Endothelial cell of umbilical vein (primary cell): ENCODE data around the gene VPS41. TPM values are rescaled to one million over a fixed set of nuclear protein-coding genes. Genes with fewer than 3 reads are reported as not detected.

Experiments
- BruUV-seq: library from RNA; stranded (reverse); fragments of 400-500 nt; replicated peaks from 2 replicates; lab custom pipeline; 2021; lab: Mats Ljungman, UMichigan
- CTCF ChIA-PET: fragments of 300-600, 350-600 bp; sonication (Branson Sonifier 250); formaldehyde crosslinking; loops from one replicate; lab custom pipeline; 2021; ENCODE audit warnings: antibody characterized with exemption, inconsistent platforms; lab: Charles Lee
- POLR2A ChIA-PET: fragments of 300-600, 350-600 bp; sonication (Branson Sonifier 250); formaldehyde crosslinking; loops from one replicate; lab custom pipeline; 2021; ENCODE audit warnings: antibody characterized with exemption, inconsistent platforms; lab: Charles Lee
- DNase-seq: peaks from one replicate; pipeline ENCODE4 v3.0.0-alpha.2; 2011; ENCODE audit warnings: low read depth, low spot score
- FAIRE-seq: peaks from 2 replicates; lab custom pipeline; 2011; peaks lifted over from hg19 to GRCh38; lab: Jason Lieb, UNC
- H2AFZ ChIP-seq: 2 replicates; pipeline ENCODE4 v1.6.0; 2012; ENCODE audit warnings: low read depth, low read length, control low read depth, inconsistent platforms
- H3K27ac ChIP-seq: 2 replicates; pipeline ENCODE4 v1.5.1; 2011; ENCODE audit warnings: low read depth, mild to moderate bottlenecking, control low read depth, low read length, moderate library complexity; ENCODE audit not compliant: insufficient read depth
- H3K27me3 ChIP-seq, 2 experiments: 2 replicates each; pipeline versions ENCODE4 v1.6.0 to v1.6.1; 2011; ENCODE audit warnings: low read length in 2 of 2, mixed read lengths in 1 of 2; ENCODE audit not compliant: control insufficient read depth in 2 of 2, insufficient read depth in 2 of 2
- H3K36me3 ChIP-seq, 2 experiments: 2 replicates in 1 of 2; 3 replicates in 1 of 2; pipeline ENCODE4 v1.5.1; 2011; ENCODE audit warnings: low read length in 2 of 2, mild to moderate bottlenecking in 1 of 2, moderate library complexity in 1 of 2; ENCODE audit not compliant: control insufficient read depth in 2 of 2, insufficient read depth in 2 of 2; ENCODE audit errors: extremely low read depth in 1 of 2
- H3K4me1 ChIP-seq: 3 replicates; pipeline ENCODE4 v1.5.1; 2011; ENCODE audit warnings: mild to moderate bottlenecking, low read length; ENCODE audit not compliant: control insufficient read depth, insufficient read depth; ENCODE audit errors: extremely low read depth
- H3K4me2 ChIP-seq: 2 replicates; pipeline ENCODE4 v1.6.1; 2011; ENCODE audit warnings: low read length, control low read depth, mixed read lengths; ENCODE audit not compliant: insufficient read depth
- H3K4me3 ChIP-seq, 3 experiments: fragments of 200-600 bp in 1 of 3; sonication (generic), shearing (Covaris generic) in 1 of 3; replicated peaks in 1 of 3; 2 replicates each; pipeline ENCODE4 v1.5.1; 2011 to 2016; ENCODE audit warnings: control low read depth in 3 of 3, low read length in 3 of 3, mild to moderate bottlenecking in 2 of 3, inconsistent platforms in 1 of 3, low read depth in 1 of 3, moderate library complexity in 1 of 3; ENCODE audit not compliant: insufficient read depth in 1 of 3
- H3K79me2 ChIP-seq: 2 replicates; pipeline ENCODE4 v1.6.0; 2012; ENCODE audit warnings: low read length, inconsistent platforms; ENCODE audit not compliant: control insufficient read depth, insufficient read depth
- H3K9ac ChIP-seq: replicated peaks from 2 replicates; pipeline ENCODE3; 2011; ENCODE audit warnings: low read length, control low read depth; ENCODE audit not compliant: insufficient read depth; ENCODE audit errors: extremely low read depth
- H3K9me1 ChIP-seq: replicated peaks from 3 replicates; pipeline ENCODE4 v1.6.0; 2011; ENCODE audit warnings: mild to moderate bottlenecking, low read length; ENCODE audit not compliant: control insufficient read depth, insufficient read depth; ENCODE audit errors: extremely low read depth
- H3K9me3 ChIP-seq: replicated peaks from 2 replicates; pipeline ENCODE4 v1.5.1; 2012; ENCODE audit warnings: low read length, inconsistent platforms; ENCODE audit not compliant: control insufficient read depth, insufficient read depth
- H4K20me1 ChIP-seq: replicated peaks from 2 replicates; pipeline ENCODE3; 2011; ENCODE audit warnings: mild to moderate bottlenecking, low read length; ENCODE audit not compliant: control insufficient read depth, insufficient read depth; ENCODE audit errors: extremely low read depth
- EZH2 ChIP-seq: IDR thresholded peaks from 2 replicates; pipeline ENCODE4 v1.6.1; 2012; ENCODE audit warnings: borderline replicate concordance, low read depth, mild to moderate bottlenecking, moderate library complexity, low read length, inconsistent platforms; ENCODE audit not compliant: severe bottlenecking
- FOS ChIP-seq: IDR thresholded peaks from 2 replicates; pipeline ENCODE4 v1.6.1; 2011; ENCODE audit warnings: mild to moderate bottlenecking, low read length, moderate library complexity, borderline replicate concordance; ENCODE audit not compliant: insufficient read depth
- GATA2 ChIP-seq: IDR thresholded peaks from 2 replicates; pipeline ENCODE4 v1.7.0; 2011; ENCODE audit warnings: low read depth, mild to moderate bottlenecking, moderate library complexity, mixed read lengths, low read length; ENCODE audit not compliant: insufficient read length, insufficient read depth
- JUN ChIP-seq: IDR thresholded peaks from 2 replicates; pipeline ENCODE4 v1.6.1; 2011; ENCODE audit warnings: borderline replicate concordance, low read depth; ENCODE audit not compliant: insufficient read length, insufficient read depth
- MYC ChIP-seq: IDR thresholded peaks from one replicate; pipeline ENCODE4 v1.6.1; 2011; ENCODE audit warnings: mild to moderate bottlenecking, low read depth, low read length
- POLR2A ChIP-seq: IDR thresholded peaks from 2 replicates; pipeline ENCODE4 v1.6.1; 2012; ENCODE audit warnings: low read depth, mild to moderate bottlenecking, control low read depth, low read length
- dilution Hi-C: fragments of 300-500 bp; cut with MboI; formaldehyde crosslinking; loops from one replicate; pipeline ENCODE4 v1.15.0; 2019; ENCODE audit warnings: low sequenced_read_pairs; ENCODE audit not compliant: extremely low pct_ligation_motif_present
- intact Hi-C: fragments of 100-400 bp; cut with micrococcal nuclease; formaldehyde crosslinking; loops from one replicate; pipeline ENCODE4 v1.10.0; 2022
- polyA plus RNA-seq, 4 experiments: library from polyadenylated mRNA; depleted of rRNA in 3 of 4; stranded (reverse) in 3 of 4; unstranded in 1 of 4; fragments of >200 nt; gene quantifications; 2 replicates each; pipeline versions ENCODE4 v1.2.1 to v1.2.3, GENCODE V29; 2011 to 2012; ENCODE audit warnings: missing spikeins in 1 of 4
- total RNA-seq: library from RNA; stranded (reverse); gene quantifications from 2 replicates; pipeline ENCODE4 v1.2.3, GENCODE V29; 2021
- TF ChIP-seq, protein P1 (sequence below), 2 donors: IDR thresholded peaks; 1 replicate in 1 of 2; 2 replicates in 1 of 2; pipeline ENCODE4 v1.5.1; 2011; ENCODE audit warnings: low read length in 2 of 2, mild to moderate bottlenecking in 2 of 2, moderate library complexity in 2 of 2, control low read depth in 1 of 2, inconsistent platforms in 1 of 2, low read depth in 1 of 2; ENCODE audit not compliant: insufficient read depth in 1 of 2; ENCODE audit errors: extremely low read depth in 1 of 2
- TF ChIP-seq, protein P2 (sequence below): IDR thresholded peaks from 2 replicates; pipeline ENCODE4 v1.6.1; 2011; ENCODE audit not compliant: insufficient read depth, insufficient read length

The VPS41 gene
- total and polyA plus RNA-seq, 2 donors (not counting 3 experiments of a cell fraction or from before 2014, with no cell fraction given): 14.3 to 79.8 TPM

DNA sequence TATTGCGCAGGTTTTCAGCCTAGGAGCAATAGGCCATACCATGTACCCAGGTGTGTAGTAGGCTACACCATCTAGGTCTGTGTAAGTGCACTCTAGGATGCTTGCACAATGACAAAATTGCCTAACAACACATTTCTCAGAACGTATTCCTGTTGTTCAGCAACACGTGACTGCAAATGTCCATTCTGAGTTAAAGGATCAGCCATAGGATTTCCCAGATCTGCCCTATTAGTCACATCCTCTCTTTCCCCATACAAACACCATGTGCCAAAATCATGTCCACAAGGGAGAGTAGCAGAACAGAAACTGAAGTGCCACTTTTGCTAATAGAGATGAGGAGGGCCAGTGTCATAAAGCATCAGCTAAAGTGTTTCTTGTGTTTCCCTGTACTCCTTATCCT, 235.2 kb downstream of the VPS41 start:
- H3K4me2 ChIP-seq: no peak overlapping the region
- CTCF ChIA-PET: interaction anchor here (2.1 to 4.4 kb wide), 2 partner anchors 14 kb away, joined by 8 to 26 read pairs; no protein-coding TSS in a partner anchor
- no peak overlapping the region for H2AFZ ChIP-seq
- H3K9me3 ChIP-seq: no peaks in the 10 kb centered on the region
- peak; percentile 28 for TF ChIP-seq FOS
- TF ChIP-seq JUN: no peak
- no peak for TF ChIP-seq POLR2A
- TF ChIP-seq, protein P1, sequence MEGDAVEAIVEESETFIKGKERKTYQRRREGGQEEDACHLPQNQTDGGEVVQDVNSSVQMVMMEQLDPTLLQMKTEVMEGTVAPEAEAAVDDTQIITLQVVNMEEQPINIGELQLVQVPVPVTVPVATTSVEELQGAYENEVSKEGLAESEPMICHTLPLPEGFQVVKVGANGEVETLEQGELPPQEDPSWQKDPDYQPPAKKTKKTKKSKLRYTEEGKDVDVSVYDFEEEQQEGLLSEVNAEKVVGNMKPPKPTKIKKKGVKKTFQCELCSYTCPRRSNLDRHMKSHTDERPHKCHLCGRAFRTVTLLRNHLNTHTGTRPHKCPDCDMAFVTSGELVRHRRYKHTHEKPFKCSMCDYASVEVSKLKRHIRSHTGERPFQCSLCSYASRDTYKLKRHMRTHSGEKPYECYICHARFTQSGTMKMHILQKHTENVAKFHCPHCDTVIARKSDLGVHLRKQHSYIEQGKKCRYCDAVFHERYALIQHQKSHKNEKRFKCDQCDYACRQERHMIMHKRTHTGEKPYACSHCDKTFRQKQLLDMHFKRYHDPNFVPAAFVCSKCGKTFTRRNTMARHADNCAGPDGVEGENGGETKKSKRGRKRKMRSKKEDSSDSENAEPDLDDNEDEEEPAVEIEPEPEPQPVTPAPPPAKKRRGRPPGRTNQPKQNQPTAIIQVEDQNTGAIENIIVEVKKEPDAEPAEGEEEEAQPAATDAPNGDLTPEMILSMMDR (IDR thresholded peaks at IDR 0.05; ENCODE audit: extremely low read depth in 1 of 2, insufficient read depth in 1 of 2, low read depth in 1 of 2, low read length in 2 of 2): no peak
- TF ChIP-seq EZH2: no peak
- TF ChIP-seq MYC: no peak
- no peak for TF ChIP-seq GATA2
- TF ChIP-seq, protein P2, sequence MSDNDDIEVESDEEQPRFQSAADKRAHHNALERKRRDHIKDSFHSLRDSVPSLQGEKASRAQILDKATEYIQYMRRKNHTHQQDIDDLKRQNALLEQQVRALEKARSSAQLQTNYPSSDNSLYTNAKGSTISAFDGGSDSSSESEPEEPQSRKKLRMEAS: peak; percentile 69
- H3K36me3 ChIP-seq: no peaks in the 10 kb centered on the region
- no TSS peak for BruUV-seq
- intact Hi-C loops (no loop called here), dilution Hi-C loops (no loop called here)
- no peak overlapping the region for H3K4me3 ChIP-seq
- H3K79me2 ChIP-seq: no peaks in the 10 kb centered on the region
- H3K4me1 ChIP-seq: peaks cover 4% of the 10 kb centered on the region
- H3K9ac ChIP-seq: no peak overlapping the region
- DNase-seq (peak; percentile 52), FAIRE-seq (peak; percentile 86)
- POLR2A ChIA-PET: no interaction called here
- H3K27me3 ChIP-seq: no peaks in the 10 kb centered on the region
- no peaks in the 10 kb centered on the region for H4K20me1 ChIP-seq
- H3K27ac ChIP-seq: no peak overlapping the region
- H3K9me1 ChIP-seq: no peaks in the 10 kb centered on the region

Other genes with a start within 250 kb of the VPS41 start
- gene POU6F2, start 68.7 kb upstream of the VPS41 start, total RNA-seq: 0.28 and 0.29 TPM in 2 replicates
- gene POU6F2, start 68.7 kb upstream of the VPS41 start, polyA plus RNA-seq: not detected in 2 replicates